Activated CD4-positive, alpha-beta T cell treated with anti-CD3 and anti-CD28 coated beads, Interleukin-2, Interleukin-4, amounts not matched to agents 100 ng/mL and 50 ng/mL, durations not matched to agents 16 hours and 8 hours (primary cell): ENCODE measurements around the gene DCP1A.
"Not testable (repeated sequence)": the region's sequence is repeated elsewhere in the genome, so short reads cannot be mapped to it uniquely, and the experiment has no call there.

ENCODE experiments used
- DNase-seq: peaks from one replicate; pipeline ENCODE4 v3.0.0-alpha.2; 2020; ENCODE audit warnings: low spot score

DCP1A gene

DNA sequence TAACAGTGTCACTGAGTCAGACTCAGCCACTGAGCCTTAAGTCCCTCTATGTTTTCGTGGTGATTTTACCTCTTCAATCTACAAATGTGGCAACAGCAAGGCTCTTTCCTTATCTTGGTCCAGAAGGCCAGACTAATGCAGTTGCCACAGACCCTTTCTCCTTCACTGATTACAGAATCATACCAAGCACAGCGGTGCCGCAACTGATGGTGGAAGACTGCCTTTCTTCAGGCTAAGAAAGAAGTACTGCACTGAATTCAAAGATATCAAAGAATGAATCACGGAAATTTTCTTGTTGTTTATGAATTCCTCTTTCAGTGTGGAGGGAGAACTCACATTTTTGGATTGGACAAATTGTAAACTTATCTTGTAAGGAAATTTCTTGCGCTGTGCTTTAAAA, 18.6 kb downstream of the DCP1A start:
- no peak for DNase-seq

DNA sequence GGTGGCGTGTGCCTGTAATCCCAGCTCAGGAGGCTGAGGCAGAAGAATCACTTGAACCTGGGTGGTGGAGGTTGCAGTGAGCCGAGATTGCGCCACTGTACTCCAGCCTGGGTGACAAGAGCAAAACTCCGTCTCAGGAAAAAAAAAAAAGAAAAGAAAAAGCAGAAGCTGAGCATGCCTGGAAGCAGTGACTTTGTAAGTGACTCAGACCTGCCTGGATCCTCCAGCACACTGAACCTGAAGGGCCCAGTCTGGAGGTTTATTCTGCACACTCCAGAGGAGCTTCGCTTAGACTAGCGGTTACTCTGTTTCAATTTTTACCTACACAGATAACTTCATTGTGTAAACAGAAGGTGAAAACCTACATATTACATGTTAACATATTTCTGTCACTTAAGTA, 19.4 kb downstream of the DCP1A start:
- DNase-seq = not testable (repeated sequence)

DNA sequence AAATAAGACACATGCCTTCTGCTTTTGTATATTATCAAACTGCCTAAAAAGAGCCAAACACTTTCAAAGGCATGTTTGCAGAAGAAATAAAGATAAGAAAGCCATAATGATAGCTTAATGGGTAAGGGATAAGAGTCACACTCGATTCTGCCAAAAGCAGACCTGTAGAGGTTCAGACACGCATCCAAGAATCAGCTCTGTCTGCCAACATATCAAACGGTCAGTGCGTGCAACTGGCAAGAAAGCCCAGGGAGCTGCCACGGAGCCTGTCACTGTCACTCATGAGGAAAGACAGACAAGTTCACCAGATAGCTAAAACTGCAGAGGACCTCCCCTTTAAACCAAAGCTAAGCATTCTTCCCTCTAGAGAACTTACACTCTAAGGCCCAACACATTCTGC, 23.2 kb downstream of the DCP1A start:
- no peak for DNase-seq

DNA sequence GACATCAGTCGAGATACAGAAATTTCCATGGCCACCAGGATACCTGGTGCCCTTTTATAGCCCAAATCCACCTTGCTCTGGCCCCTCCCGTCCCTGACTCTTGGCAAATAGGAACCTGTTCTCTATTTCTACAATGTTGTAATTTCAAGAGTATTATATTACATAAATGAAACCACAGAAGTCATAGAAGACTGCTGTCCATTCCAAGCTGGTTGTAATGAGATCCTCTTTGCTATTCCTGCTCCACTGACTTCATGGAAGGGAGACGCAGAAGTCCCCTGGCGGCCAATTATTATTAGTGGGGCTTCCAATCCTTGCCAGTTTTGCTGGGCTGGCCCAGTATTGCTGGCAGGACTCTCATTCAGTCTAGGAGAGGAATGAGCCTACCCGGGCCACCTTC, 26.6 kb downstream of the DCP1A start:
- DNase-seq = no peak

DNA sequence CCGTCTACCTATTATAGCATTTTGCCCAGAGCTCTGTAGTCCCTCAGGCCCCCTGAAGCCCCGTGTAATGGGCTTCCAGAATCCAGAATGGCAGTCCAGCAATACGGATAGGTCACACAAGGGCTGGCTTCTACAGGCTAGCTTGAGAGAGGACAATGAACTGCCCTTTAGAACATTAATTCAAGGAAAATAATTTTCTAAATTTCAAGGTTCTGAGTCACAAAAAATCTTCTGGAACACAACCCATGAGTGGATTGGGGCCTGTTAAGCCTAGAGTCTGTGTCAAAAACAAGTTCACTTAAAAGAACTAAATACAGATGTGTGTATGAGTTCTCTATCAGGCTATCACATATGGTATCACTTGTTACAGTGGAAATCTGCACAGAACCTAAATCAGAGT, 28.8 kb downstream of the DCP1A start:
- no peak for DNase-seq

DNA sequence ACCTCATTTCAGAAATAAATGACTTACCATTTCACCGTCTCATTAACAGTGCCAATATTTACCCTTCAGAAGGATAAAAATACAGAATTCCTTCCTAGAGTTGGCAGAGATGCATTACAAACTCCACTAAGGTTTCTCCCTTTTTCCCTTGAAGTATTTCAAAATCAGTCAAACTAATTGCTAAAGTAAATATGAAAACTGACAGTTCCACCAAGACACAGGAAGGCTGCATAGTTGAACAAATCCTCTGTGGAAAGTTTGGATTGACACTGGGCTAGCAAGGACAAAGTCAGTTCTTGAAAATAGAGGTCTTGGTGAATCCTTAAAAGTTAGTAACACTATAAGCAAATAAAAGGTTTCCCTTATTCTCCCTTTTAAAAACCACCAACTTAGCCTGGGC, 34.5 kb downstream of the DCP1A start:
- no peak for DNase-seq

DNA sequence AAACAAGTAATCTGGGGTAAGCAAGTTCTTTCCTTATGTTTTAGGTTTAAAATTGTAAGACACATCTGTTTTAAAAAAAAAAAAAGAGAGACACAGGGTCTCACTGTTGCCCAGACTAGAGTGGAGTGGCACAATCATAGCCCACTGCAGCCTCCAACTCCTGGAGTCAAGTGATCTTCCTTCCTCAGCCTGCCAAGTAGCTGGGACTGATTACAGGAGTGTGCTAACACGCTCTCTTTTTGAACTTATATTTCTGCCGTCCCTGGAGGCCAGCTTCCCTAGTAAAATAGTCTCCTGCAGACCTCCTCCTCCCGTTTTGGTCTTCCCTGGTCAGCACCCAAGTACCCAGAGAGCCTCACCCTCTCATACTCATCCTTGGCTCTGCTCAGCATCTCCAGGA, 35.5 kb downstream of the DCP1A start:
- DNase-seq = no peak

DNA sequence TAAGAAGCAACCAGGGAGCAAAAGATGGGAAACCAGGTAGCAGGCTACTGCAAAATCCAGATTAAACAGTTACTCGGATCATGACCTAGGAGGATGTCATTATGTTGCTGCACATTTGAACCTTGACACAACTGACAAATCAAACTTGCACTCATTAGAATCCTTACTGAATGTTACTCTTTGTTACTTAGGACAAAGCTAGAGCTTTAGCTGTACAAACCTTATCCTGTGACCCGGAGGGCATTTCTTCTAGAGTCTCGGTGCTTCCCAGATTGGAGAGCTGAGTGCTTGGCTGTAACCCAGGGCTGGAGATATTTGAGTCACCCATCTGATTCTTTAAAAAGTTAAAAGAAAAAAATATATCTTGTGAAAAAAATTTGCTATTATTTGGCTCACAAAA, 43.4 kb downstream of the DCP1A start:
- DNase-seq = no peak

DNA sequence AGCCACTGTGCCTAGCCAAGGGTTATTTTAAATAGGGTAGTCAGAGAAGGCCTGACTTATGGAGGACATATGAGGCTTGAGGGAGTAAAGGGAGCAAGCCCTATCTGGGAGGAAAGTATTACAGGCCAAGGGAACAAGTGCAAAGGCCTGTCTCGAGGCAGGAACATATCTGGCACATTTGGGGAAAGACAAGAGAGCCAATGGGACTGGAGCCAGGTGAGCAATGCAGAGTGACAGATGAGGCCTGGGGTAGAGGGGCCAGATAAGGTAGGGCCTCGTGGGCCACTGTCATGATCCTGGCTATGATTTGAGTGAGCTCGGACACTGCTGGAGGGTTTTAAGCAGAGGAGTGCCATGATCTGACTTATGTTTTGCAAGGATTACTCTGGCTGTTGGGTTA, 43.8 kb downstream of the DCP1A start:
- DNase-seq = no peak

DNA sequence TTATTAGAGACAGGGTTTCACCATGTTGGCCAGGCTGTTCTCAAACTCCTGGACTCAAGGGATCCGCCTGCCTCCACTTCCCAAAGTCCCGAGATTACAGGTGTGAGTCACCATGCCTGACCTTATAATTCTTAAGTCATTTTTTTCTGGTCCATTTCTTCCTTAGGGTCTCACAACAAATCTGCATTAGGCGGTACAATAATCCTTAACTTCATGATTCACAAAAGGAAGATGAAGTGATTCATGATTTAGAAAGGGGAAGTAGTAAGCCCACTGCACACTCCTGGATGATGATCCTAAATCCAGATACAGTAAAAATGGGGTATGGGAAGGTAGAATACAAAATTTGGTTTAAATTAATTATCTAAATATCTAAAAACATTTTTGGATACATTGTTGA, 46.5 kb downstream of the DCP1A start:
- DNase-seq = no peak

DNA sequence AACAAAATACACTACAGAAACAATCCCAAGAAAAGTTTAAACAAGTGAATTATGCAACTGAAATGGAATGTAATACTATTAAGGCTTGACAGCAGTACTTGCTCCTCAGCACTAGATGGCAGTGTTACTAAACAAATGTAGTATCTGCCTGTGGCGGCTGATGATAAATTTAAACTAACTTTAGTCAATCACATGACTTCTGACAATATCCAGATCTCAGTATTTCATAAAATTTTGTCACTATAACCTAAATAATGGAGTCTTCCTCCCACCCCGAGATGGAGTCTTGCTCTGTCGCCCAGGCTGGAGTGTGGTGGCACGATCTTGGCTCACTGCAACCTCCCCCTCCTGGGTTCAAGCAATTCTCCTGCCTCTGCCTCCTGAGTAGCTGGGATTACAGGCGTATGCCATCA, 47.7 kb downstream of the DCP1A start:
- peak; percentile 64 for DNase-seq

DNA sequence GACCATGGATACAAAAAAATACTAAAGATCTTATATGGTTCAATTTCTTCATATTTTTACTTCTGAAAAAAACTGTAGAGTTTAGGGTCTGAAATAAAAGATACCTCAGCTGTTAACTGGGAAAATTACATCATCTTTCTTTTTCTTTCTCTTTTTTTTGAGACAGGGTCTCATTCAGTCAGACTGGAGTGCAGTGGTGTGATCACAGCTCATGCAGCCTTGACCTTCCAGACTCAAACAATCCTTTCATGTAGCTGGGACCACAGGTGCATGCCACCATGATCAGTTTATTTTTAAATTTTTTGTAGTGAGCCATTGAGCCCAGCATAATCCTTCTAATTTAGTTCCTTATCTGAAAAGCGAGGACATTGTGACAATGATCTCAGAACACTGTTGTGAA, 51.9 kb downstream of the DCP1A start:
- DNase-seq = no peak

DNA sequence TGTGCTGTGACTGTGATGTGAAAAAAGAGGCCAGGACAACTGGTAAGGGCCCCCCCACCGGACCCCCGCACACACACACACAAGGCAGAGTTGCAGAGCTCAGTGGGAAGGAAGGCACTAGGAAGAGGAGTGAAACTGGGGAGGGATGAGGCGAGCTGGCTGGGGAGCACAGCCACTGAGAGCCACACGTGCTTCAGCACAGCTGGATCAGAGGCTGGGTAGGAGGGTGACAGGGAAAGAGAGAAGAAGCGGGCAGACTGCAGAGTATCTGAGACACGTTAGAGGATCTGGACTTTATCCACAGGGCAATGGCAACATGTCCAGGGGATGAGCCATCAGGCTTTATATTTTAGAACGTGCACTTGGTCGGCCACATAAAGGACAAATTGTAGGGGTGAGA, 53.5 kb downstream of the DCP1A start:
- DNase-seq = no peak

DNA sequence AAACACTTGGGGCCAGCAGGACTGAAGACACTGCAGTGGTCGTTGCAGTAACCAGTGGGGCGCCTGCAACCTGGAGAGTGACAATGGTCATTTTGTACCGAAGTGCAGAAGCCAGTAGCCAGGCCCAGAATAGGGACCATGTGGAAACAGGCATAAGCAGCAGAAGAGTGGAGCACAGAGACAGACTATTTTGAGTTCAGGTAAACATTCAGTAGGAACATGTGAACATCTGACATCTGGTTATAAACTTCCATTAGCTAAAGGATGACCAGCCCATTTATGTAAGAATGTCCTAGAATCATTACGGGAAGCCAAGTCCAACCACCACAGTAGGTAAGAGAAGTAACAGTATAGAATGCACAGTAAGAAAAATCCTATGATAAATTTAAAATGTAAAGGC, 59.1 kb downstream of the DCP1A start:
- no peak for DNase-seq

DNA sequence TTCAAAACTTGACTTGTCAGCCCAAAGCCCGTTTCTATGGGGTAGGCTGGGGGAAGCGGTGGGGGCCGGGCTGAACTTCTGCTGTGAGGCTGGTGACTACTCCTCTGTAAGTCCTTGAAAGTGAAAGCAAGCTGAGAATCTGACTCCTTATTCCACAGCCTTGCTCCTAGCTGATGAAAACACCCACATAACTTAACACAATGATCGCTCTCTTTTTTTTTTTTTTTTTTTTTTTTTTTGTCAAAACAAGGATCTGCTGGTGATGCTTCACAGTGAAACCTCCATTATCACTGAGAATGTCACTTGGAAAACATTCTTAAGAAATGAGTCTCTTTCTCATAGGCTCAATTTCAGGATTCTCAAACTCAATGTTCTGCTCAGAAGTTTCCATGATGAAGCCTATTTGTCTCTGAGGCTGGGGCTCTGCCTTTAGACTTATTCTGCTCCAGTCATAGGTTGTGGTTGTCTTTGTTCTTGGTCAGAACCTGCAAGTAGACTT, 60.2 kb downstream of the DCP1A start:
- no peak for DNase-seq

DNA sequence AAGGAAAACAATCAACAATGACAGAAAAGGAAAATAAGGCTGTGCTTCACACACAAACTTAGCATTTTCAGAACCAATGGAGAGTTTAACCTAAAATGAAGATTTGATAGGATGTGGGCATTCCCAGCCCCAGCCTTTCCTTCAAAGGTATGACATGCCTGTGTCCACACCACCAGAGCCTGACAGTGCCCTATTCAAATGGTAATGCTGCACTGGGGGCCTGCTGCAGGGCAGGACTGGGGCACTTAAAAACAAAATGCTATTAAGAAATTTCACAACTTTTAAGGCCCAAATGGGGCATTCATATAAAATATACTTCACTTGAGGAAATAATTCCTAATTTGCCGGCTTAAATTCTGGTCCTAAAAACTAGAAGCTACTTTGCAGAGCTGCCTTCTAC, 60.6 kb downstream of the DCP1A start:
- DNase-seq = no peak

DNA sequence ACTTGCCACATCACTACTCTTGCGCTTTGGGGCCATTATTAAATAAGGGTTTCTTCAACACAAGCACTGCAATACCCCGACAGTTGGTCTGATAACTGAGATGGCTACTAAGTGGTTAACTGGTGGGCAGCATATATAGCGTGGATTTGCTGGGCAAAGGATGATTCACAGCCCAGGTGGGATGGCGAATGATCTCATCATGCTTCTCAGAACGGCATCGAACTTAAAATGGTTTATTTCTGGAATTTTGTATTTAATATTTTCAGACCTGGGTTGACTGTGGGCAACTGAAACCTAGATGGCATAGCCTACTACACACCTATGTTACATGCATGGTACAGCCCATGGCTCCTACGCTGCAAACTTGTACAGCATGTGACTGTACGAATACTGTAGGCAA, 64.8 kb downstream of the DCP1A start:
- no peak for DNase-seq

DNA sequence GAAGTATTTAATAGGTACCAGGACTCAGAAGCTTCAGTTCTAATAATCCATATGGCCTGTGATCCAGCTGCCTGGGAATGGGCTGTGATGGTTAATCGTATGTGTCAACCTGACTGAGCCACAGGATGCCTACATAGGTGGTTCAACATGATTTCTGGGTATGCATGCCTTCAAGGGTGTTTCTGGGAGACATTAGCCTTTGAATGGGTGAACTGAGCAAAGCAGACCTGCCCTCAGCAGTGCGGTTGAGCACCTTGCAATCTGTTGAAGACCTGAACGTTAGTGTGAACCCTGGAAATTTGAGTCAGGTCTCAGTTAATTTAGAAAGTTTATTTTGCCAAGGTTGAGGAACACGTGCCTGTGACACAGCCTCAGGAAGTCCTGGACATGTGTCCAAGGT, 68.7 kb downstream of the DCP1A start:
- no peak for DNase-seq

DNA sequence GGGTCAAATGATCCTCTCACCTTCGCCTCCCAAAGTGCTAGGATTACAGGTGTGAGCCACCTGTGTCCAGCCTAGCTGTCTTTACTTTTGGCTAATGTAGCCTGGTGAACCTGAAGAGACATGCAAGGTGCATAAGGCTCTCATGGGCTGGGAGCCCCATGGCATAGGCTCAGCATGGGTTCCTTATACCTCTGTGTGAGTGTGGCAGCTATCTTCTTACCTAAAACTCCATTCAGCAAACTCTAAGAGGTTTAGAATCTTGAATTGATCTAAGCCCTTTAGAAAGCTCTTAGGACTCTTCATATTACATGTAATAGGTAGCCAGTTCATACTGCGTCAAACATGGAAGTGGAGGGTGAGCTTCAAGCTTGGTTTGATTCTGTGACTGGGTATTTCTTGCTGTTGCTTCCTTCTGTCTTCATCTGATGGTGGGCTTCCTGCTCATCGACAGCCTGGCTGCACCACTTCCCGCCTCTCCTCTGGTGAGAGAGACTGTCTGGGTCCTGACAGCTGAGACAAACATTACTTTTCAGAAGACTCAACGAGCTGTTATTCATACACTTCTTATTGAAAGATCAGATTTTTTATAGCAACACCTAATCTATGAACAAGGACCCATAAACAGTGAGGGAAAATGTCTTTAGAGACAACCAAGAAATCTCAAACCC, 72.3 kb downstream of the DCP1A start:
- no peak for DNase-seq

DNA sequence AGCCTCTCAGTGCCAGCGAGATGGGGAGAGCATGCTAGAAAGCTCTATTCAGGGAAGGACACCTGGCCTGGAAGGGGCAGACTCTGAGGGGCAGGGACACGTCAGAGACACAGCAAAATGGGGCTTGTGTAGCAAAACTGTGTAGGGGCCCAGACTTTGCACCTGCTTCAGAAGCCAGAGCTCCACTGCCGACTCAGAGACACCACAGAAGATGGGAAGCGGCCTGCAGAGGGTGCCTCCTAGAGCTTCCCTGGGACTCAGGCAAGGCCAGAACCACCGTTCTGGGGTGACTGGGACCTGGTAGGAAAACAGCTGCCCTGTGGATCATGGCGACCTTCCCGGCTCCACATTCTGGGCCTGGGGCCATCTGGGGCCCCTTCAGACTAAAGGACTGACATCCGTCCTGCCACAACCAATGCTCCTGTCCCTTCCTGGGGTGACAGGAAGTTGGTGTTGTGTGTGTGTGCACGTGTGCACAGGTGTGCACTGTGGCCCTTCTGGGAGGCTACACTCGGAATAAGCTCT, 74.1 kb downstream of the DCP1A start:
- no peak for DNase-seq

DNA sequence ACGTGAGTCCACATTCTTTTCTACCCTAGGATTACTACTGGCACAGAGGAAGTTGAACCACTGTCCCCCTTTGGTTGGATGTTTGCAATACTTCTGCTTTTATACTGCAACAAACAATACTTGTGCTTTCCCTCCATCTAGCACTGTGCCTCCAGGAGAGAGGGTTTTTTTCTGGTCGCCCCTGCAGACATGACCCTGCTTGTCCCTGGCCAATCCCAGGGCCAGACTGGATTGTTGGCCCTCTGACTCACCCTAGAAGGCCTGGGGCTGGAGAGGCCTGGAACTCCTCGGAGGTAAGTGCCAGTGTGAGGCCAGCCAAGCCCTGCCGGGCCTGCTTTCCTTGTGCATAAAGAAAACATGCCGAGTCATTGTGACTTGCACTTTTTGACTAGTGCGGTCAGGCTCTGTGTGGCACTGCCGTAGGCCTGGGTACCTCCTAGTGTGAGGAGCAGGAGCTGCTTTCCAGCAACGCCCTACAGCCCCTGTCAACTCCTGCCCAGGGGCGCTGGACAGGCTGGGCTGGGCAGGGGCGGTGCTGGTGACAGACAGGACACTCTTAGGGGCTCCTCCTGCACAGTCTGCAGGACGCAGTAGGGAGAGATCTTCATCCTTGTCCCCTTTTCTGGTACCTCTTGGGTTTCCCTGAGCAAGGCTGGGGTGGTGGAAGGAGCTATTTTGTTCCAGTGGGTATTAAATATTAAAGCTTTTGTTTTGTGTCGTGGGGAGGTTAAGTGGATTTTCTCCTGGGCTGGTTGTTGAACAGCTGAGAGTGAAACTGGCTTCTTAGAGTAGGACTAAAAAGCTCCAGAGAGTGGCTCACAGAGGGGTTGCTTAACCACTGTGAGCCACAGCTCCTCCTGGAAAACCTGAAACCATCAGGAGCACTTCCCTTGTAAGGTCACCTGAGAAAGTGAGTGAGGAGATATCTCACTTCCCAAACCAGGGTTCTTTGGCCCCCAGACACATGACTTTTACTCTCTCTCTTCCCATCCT, 77.2 kb downstream of the DCP1A start:
- DNase-seq = peak; percentile 77

DNA sequence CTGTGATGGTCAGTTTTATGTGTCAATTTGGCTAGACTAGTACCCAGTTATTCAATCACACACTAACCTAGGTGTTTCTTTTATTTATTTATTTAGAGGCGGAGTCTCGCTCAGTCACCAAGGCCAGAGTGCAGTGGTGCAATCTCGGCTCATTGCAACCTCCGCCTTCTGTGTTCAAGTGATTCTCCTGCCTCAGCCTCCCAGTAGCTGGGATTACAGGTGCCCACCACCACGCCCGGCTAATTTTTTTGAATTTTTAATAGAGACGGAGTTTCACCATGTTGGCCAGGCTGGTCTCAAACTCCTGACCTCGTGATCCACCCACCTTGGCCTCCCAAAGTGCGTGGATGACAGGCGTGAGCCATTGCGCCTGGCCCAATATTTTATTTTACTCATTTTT, 78.2 kb downstream of the DCP1A start:
- not testable (repeated sequence) for DNase-seq

DNA sequence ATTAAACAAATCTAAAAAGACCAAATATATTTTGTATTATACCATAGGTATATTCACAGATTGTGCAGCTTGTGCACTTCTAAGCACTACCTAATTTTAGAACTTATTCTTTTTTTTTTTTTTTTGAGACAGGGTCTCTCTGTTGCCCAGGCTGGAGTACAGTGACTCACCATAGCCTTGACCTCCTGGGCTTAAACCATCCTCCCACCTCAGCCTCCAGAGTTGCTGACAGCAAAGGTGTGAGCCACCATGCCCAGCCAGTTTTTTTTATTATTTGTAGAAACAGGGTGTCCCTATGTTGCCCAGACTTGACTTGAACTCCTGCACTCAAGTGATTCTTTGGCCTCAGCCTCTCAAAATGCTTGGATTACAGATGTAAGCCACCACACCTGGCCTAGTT, 79.6 kb downstream of the DCP1A start:
- no peak for DNase-seq
